Medulla oblongata (tissue), 1 donor: ENCODE results near the gene SUN2.

Experiments
- DNase-seq: peaks from one replicate; pipeline ENCODE4 v3.0.0-alpha.2; 2015; ENCODE audit errors: extremely low spot score

The SUN2 gene

GRCh38 chr22:38753948-38754750, 1.6 kb downstream of the SUN2 start:
- DNase-seq, result peak; percentile 73

- DNase-seq, result no peak
These were observed 4.1 kb downstream of the SUN2 start for GRCh38 chr22:38751422-38752346.

- DNase-seq, result no peak
These were observed 4.8 kb downstream of the SUN2 start for GRCh38 chr22:38751066-38751421.

- DNase-seq, result no peak
These were observed 5.2 kb downstream of the SUN2 start for GRCh38 chr22:38750638-38751037.

- DNase-seq, result no peak
These were observed 5.7 kb downstream of the SUN2 start for GRCh38 chr22:38750104-38750503.

- no peak for DNase-seq
These were observed 7.2 kb downstream of the SUN2 start for GRCh38 chr22:38748487-38749136.

GRCh38 chr22:38745676-38746460, 9.9 kb downstream of the SUN2 start:
- DNase-seq, result no peak

- DNase-seq, result no peak
These were observed 10.8 kb downstream of the SUN2 start for GRCh38 chr22:38744981-38745380.

- no peak for DNase-seq
These were observed 13.4 kb downstream of the SUN2 start for GRCh38 chr22:38742176-38742942.

GRCh38 chr22:38741576-38741975, 14.2 kb downstream of the SUN2 start:
- no peak for DNase-seq

GRCh38 chr22:38741166-38741565, 14.6 kb downstream of the SUN2 start:
- no peak for DNase-seq

- no peak for DNase-seq
These were observed 15.0 kb downstream of the SUN2 start for GRCh38 chr22:38740754-38741153.

- no peak for DNase-seq
These were observed 15.6 kb downstream of the SUN2 start for GRCh38 chr22:38740116-38740723.

- DNase-seq, result no peak
These were observed 16.3 kb downstream of the SUN2 start for GRCh38 chr22:38739300-38740055.

- no peak for DNase-seq
These were observed 17.2 kb downstream of the SUN2 start for GRCh38 chr22:38738475-38739070.

GRCh38 chr22:38737302-38738060, 18.3 kb downstream of the SUN2 start:
- DNase-seq, result no peak

GRCh38 chr22:38736257-38736570, 19.6 kb downstream of the SUN2 start:
- no peak for DNase-seq

- DNase-seq, result no peak
These were observed 20.1 kb downstream of the SUN2 start for GRCh38 chr22:38735465-38736256.
